Measurements from ENCODE around the gene DLX6.

GRCh38 chr7:97003262-97004246 is 1.8 kb upstream of the DLX6 start:
- TF ChIP-seq CTCF (IDR thresholded peaks at IDR 0.05): no peak
- TF ChIP-seq POLR2AphosphoS5 (IDR thresholded peaks at IDR 0.05; ENCODE audit: low read depth, low read length): no peak
